ENCODE data around the gene CTNNBL1.

Gene CTNNBL1

GRCh38 chr20:37901654-37902503 is 208.0 kb downstream of the CTNNBL1 start:
- Histone ChIP-seq H3K9ac (no peak overlapping the region), H3K4me2 (no peak overlapping the region), H2AFZ (ENCODE audit: low read depth) (no peak overlapping the region), H3K27me3 (ENCODE audit: insufficient read depth, low read depth) (peaks cover 13% of the 10 kb centered on the region; the same call in 1 of the 2 replicates), H4K20me1 (ENCODE audit: insufficient read depth) (no peaks in the 10 kb centered on the region), H3K4me1 (ENCODE audit: low read depth, poor library complexity, severe bottlenecking) (no peaks in the 10 kb centered on the region), H3K4me3 (IDR thresholded peaks at IDR 0.05; ENCODE audit: insufficient read depth, low read depth, low read length) (no peak overlapping the region), H3K79me2 (ENCODE audit: insufficient read depth, low read depth) (no peaks in the 10 kb centered on the region), H3K36me3 (ENCODE audit: insufficient read depth) (no peaks in the 10 kb centered on the region), H3K27ac (no peak overlapping the region)
- no peak for TF ChIP-seq CTCF (conservative IDR thresholded peaks at IDR 0.05; ENCODE audit: low read depth, low read length)

DNA sequence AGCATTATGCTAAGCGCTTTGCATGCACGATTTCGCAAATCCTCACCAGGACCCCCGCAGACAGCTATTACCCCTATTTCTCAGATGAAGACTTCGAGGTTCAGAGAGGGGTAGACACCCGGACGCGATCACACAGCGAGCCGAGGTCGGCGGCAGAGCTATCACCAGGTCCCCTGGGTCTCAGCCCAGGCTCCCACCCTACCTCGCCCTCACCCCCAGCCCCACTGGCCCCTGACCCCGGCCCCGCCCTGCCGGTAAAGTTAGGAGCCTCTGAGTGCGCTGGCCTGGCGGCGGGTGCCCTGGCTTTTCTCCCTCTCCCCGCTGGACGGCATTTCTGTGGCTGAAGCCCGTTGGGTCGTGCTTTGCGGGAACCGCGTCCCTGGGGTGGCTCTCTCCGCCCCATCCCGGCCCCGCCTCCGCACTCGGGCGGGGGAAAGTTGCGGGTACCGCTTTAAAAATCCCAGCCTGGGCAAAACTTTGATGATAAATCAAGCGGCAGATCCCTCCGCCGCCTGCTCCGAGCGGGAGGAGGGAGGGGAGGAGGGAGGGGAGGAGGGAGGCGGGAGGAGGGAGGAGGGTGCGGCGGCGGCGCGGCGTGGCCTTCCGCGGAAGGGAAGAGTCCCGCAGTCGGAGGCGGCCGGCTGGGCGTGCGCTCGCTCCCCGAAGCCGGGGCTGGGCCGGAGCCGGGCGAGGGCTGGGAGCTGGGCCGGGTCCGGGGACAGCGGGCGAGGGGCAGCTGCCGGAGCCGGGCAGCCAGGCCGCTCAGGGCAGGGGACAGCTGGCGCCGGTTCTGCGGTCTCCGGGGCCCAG is 208.9 kb downstream of the CTNNBL1 start, which contains the start of gene VSTM2L:
Gene VSTM2L (plus strand): TSS at position 624 of the 810 bp plus-strand sequence. CDS start 224 bp downstream, outside the sequence.
- no peaks in the 10 kb centered on the region for H3K36me3 ChIP-seq (ENCODE audit: insufficient read depth)
- no peaks in the 10 kb centered on the region for H4K20me1 ChIP-seq (ENCODE audit: insufficient read depth)
- no peak for TF ChIP-seq CTCF (conservative IDR thresholded peaks at IDR 0.05; ENCODE audit: low read depth, low read length)
- no peaks in the 10 kb centered on the region for H3K79me2 ChIP-seq (ENCODE audit: insufficient read depth, low read depth)
- H3K9ac ChIP-seq = no peak within 1 kb of the TSS
- H3K4me1 ChIP-seq (ENCODE audit: low read depth, poor library complexity, severe bottlenecking) = no peaks in the 10 kb centered on the region
- H3K4me3 ChIP-seq (IDR thresholded peaks at IDR 0.05; ENCODE audit: insufficient read depth, low read depth, low read length) = no peak within 1 kb of the TSS
- no peak within 1 kb of the TSS for H3K27ac ChIP-seq
- H3K4me2 ChIP-seq = no peak within 1 kb of the TSS
- peaks cover 20% of the 10 kb centered on the region; the same call in 1 of the 2 replicates for H3K27me3 ChIP-seq (ENCODE audit: insufficient read depth, low read depth)
- no peak within 1 kb of the TSS for H2AFZ ChIP-seq (ENCODE audit: low read depth)

GRCh38 chr20:37903317-37904007 is 209.6 kb downstream of the CTNNBL1 start:
- peaks cover 26% of the 10 kb centered on the region; the same call in 1 of the 2 replicates for H3K27me3 ChIP-seq (ENCODE audit: insufficient read depth, low read depth)
- no peak overlapping the region for H3K4me3 ChIP-seq (IDR thresholded peaks at IDR 0.05; ENCODE audit: insufficient read depth, low read depth, low read length)
- no peak overlapping the region for H3K9ac ChIP-seq

More at GRCh38 chr20:37903317-37904007, 209.6 kb downstream of the CTNNBL1 start:
- no peaks in the 10 kb centered on the region for H3K36me3 ChIP-seq (ENCODE audit: insufficient read depth)
- H2AFZ ChIP-seq (ENCODE audit: low read depth) = no peak overlapping the region
- no peaks in the 10 kb centered on the region for H3K4me1 ChIP-seq (ENCODE audit: low read depth, poor library complexity, severe bottlenecking)
- no peak overlapping the region for H3K4me2 ChIP-seq
- H3K27ac ChIP-seq = no peak overlapping the region
- no peaks in the 10 kb centered on the region for H4K20me1 ChIP-seq (ENCODE audit: insufficient read depth)
- TF ChIP-seq CTCF (conservative IDR thresholded peaks at IDR 0.05; ENCODE audit: low read depth, low read length) = no peak
- no peaks in the 10 kb centered on the region for H3K79me2 ChIP-seq (ENCODE audit: insufficient read depth, low read depth)
